Measurements from ENCODE around the gene HLCS.

The HLCS gene

GRCh38 chr21:36966066-36966820 is at the start of gene HLCS:
HLCS (minus strand) TSS chr21:36966669; CDS start chr21:36966638, 31 bp downstream.
- Histone ChIP-seq H3K27me3 (ENCODE audit: low read length) (no peaks in the 10 kb centered on the region), H3F3A (ENCODE audit: insufficient read depth) (peaks cover 9% of the 10 kb centered on the region), H3K9me3 (ENCODE audit: insufficient read depth, low read length) (no peaks in the 10 kb centered on the region), H4K20me1 (ENCODE audit: low read depth, low read length) (no peaks in the 10 kb centered on the region), H3K4me2 (ENCODE audit: low read depth, low read length, poor library complexity, severe bottlenecking) (peak within 1 kb of the TSS; percentile 73), H3K79me2 (ENCODE audit: insufficient read depth, low read length) (no peaks in the 10 kb centered on the region), H3K4me3 (ENCODE audit: insufficient read depth, low read length, poor library complexity, severe bottlenecking) (peak within 1 kb of the TSS; percentile 99), H3K27ac (ENCODE audit: low read depth, low read length) (peak within 1 kb of the TSS; percentile 75), H3K9me2 (replicated peaks; ENCODE audit: insufficient read depth, low read length) (no peaks in the 10 kb centered on the region), H2AFZ (ENCODE audit: low read depth, low read length, severe bottlenecking) (peak within 1 kb of the TSS; percentile 90), H3K9ac (ENCODE audit: low read length) (peak within 1 kb of the TSS; percentile 97), H3K36me3 (ENCODE audit: low read length) (no peaks in the 10 kb centered on the region)
- TF ChIP-seq CTCF (IDR thresholded peaks at IDR 0.05; ENCODE audit: insufficient read depth, low read length, poor library complexity, severe bottlenecking) = no peak
- no peak for TF ChIP-seq EZH2phosphoT487 (conservative IDR thresholded peaks at IDR 0.05; ENCODE audit: low read length)

- TF ChIP-seq EZH2phosphoT487 (conservative IDR thresholded peaks at IDR 0.05; ENCODE audit: low read length) = no peak
- peak; percentile 41 for TF ChIP-seq CTCF (IDR thresholded peaks at IDR 0.05; ENCODE audit: insufficient read depth, low read length, poor library complexity, severe bottlenecking)
- Histone ChIP-seq H4K20me1 (ENCODE audit: low read depth, low read length) (no peaks in the 10 kb centered on the region), H3K9me3 (ENCODE audit: insufficient read depth, low read length) (no peaks in the 10 kb centered on the region), H2AFZ (ENCODE audit: low read depth, low read length, severe bottlenecking) (no peak overlapping the region), H3K36me3 (ENCODE audit: low read length) (no peaks in the 10 kb centered on the region), H3K4me3 (ENCODE audit: insufficient read depth, low read length, poor library complexity, severe bottlenecking) (no peak overlapping the region), H3K9me2 (replicated peaks; ENCODE audit: insufficient read depth, low read length) (no peaks in the 10 kb centered on the region), H3K79me2 (ENCODE audit: insufficient read depth, low read length) (no peaks in the 10 kb centered on the region), H3K4me2 (ENCODE audit: low read depth, low read length, poor library complexity, severe bottlenecking) (peak overlapping the region; percentile 3), H3K9ac (ENCODE audit: low read length) (no peak overlapping the region), H3K27me3 (ENCODE audit: low read length) (no peaks in the 10 kb centered on the region), H3K27ac (ENCODE audit: low read depth, low read length) (no peak overlapping the region), H3F3A (ENCODE audit: insufficient read depth) (no peaks in the 10 kb centered on the region)
Observed at GRCh38 chr21:37009740-37010341, 43.4 kb upstream of the HLCS start.

GRCh38 chr21:37008724-37009123 is 42.3 kb upstream of the HLCS start:
- no peak for TF ChIP-seq EZH2phosphoT487 (conservative IDR thresholded peaks at IDR 0.05; ENCODE audit: low read length)
- Histone ChIP-seq H3K9me3 (ENCODE audit: insufficient read depth, low read length) (no peaks in the 10 kb centered on the region), H3K9ac (ENCODE audit: low read length) (no peak overlapping the region), H3K36me3 (ENCODE audit: low read length) (no peaks in the 10 kb centered on the region), H3K4me2 (ENCODE audit: low read depth, low read length, poor library complexity, severe bottlenecking) (no peak overlapping the region), H3K27me3 (ENCODE audit: low read length) (no peaks in the 10 kb centered on the region), H3K4me3 (ENCODE audit: insufficient read depth, low read length, poor library complexity, severe bottlenecking) (no peak overlapping the region), H4K20me1 (ENCODE audit: low read depth, low read length) (no peaks in the 10 kb centered on the region), H3F3A (ENCODE audit: insufficient read depth) (no peaks in the 10 kb centered on the region), H3K9me2 (replicated peaks; ENCODE audit: insufficient read depth, low read length) (no peaks in the 10 kb centered on the region), H3K79me2 (ENCODE audit: insufficient read depth, low read length) (no peaks in the 10 kb centered on the region), H2AFZ (ENCODE audit: low read depth, low read length, severe bottlenecking) (no peak overlapping the region), H3K27ac (ENCODE audit: low read depth, low read length) (no peak overlapping the region)

Measured in SU-DHL-6 (cell line).